ENCODE results near the gene S100A3.

- TF ChIP-seq EZH2 (IDR thresholded peaks at IDR 0.05) (no peak), POLR2AphosphoS5 (IDR thresholded peaks at IDR 0.05; ENCODE audit: borderline replicate concordance, low read depth, low read length) (no peak), FOXP2 (optimal IDR thresholded peaks at IDR 0.05; ENCODE audit: control extremely low read depth, extremely low read length, insufficient read depth) (no peak)
Measured at GRCh38 chr1:153546371-153546770, 2.7 kb downstream of the S100A3 start.
